Mesenchymal stem cell (in vitro differentiated cells and primary cell): ENCODE data around the gene ATP4A.

Experiments
- DNase-seq: peaks from one replicate; pipeline ENCODE4 v3.0.0-alpha.2; 2013
- H2AFZ ChIP-seq: one replicate; pipeline ENCODE4 v1.6.1; 2013; ENCODE audit warnings: low read depth, mild to moderate bottlenecking, control low read depth, inconsistent platforms, low read length, moderate library complexity
- H2AK5ac ChIP-seq: 2 replicates; pipeline ENCODE4 v1.6.1; 2013; ENCODE audit warnings: low read length, moderate library complexity, mild to moderate bottlenecking, inconsistent platforms; ENCODE audit not compliant: severe bottlenecking
- H2BK120ac ChIP-seq: one replicate; pipeline ENCODE4 v1.6.1; 2013; ENCODE audit warnings: low read depth, mild to moderate bottlenecking, inconsistent platforms, low read length, moderate library complexity
- H2BK12ac ChIP-seq, 2 experiments: one replicate each; pipeline ENCODE4 v1.6.1; 2013; ENCODE audit warnings: inconsistent platforms in 2 of 2, low read length in 2 of 2, mild to moderate bottlenecking in 2 of 2, moderate library complexity in 2 of 2, control low read depth in 1 of 2
- H2BK15ac ChIP-seq: one replicate; pipeline ENCODE4 v1.6.1; 2013; ENCODE audit warnings: mild to moderate bottlenecking, low read depth, inconsistent platforms; ENCODE audit not compliant: poor library complexity, severe bottlenecking
- H2BK5ac ChIP-seq: 2 replicates; pipeline ENCODE4 v1.6.1; 2013; ENCODE audit warnings: low read depth, mild to moderate bottlenecking, low read length, control low read depth, inconsistent platforms; ENCODE audit not compliant: poor library complexity, severe bottlenecking
- H3K14ac ChIP-seq, 2 experiments: one replicate each; pipeline ENCODE4 v1.6.1; 2013; ENCODE audit warnings: inconsistent platforms in 2 of 2, low read length in 2 of 2, control low read depth in 1 of 2, mild to moderate bottlenecking in 1 of 2, moderate library complexity in 1 of 2
- H3K18ac ChIP-seq, 2 experiments: one replicate each; pipeline ENCODE4 v1.6.1; 2013; ENCODE audit warnings: inconsistent platforms in 2 of 2, low read length in 2 of 2, control low read depth in 1 of 2, low read depth in 1 of 2, mild to moderate bottlenecking in 1 of 2
- H3K23ac ChIP-seq, 2 experiments: one replicate each; pipeline ENCODE4 v1.6.1; 2013; ENCODE audit warnings: inconsistent platforms in 2 of 2, low read length in 2 of 2, mild to moderate bottlenecking in 2 of 2, moderate library complexity in 2 of 2, control low read depth in 1 of 2
- H3K27ac ChIP-seq: 2 replicates; pipeline ENCODE4 v1.5.1; 2013; ENCODE audit warnings: mild to moderate bottlenecking, moderate library complexity, low read length, control low read depth, inconsistent platforms; ENCODE audit not compliant: poor library complexity, severe bottlenecking
- H3K27me3 ChIP-seq, 2 experiments: 2 replicates each; pipeline versions ENCODE4 v1.6.1 to v1.7.0; 2013; ENCODE audit warnings: low read length in 2 of 2, mild to moderate bottlenecking in 2 of 2, moderate library complexity in 2 of 2, control low read depth in 1 of 2, inconsistent platforms in 1 of 2; ENCODE audit not compliant: control insufficient read depth in 1 of 2, insufficient read depth in 1 of 2
- H3K36me3 ChIP-seq, 2 experiments: 2 replicates each; pipeline versions ENCODE4 v1.6.1 to v1.7.0; 2013; ENCODE audit warnings: low read length in 2 of 2, control low read depth in 1 of 2, inconsistent platforms in 1 of 2, low read depth in 1 of 2, mild to moderate bottlenecking in 1 of 2; ENCODE audit not compliant: insufficient read depth in 2 of 2, control insufficient read depth in 1 of 2
- H3K4ac ChIP-seq, 2 experiments: one replicate each; pipeline ENCODE4 v1.6.1; 2013; ENCODE audit warnings: inconsistent platforms in 2 of 2, low read length in 2 of 2, mild to moderate bottlenecking in 2 of 2, moderate library complexity in 2 of 2, control low read depth in 1 of 2, low read depth in 1 of 2
- H3K4me1 ChIP-seq: 2 replicates; pipeline ENCODE4 v1.6.1; 2013; ENCODE audit warnings: low read depth, low read length, control low read depth; ENCODE audit not compliant: control insufficient read depth, insufficient read depth
- H3K4me2 ChIP-seq: 2 replicates; pipeline ENCODE4 v1.6.1; 2013; ENCODE audit warnings: low read length, mild to moderate bottlenecking, inconsistent platforms; ENCODE audit not compliant: poor library complexity, severe bottlenecking
- H3K4me3 ChIP-seq, 2 experiments: 2 replicates each; pipeline versions ENCODE4 v1.5.1 to v1.7.0; 2013; ENCODE audit warnings: low read length in 2 of 2, mild to moderate bottlenecking in 2 of 2, control low read depth in 1 of 2, low read depth in 1 of 2; ENCODE audit not compliant: insufficient read depth in 1 of 2
- H3K79me1 ChIP-seq: replicated peaks from 2 replicates; pipeline ENCODE4 v1.6.1; 2013; ENCODE audit warnings: mild to moderate bottlenecking, control low read depth, low read length, inconsistent platforms; ENCODE audit not compliant: poor library complexity, severe bottlenecking
- H3K9ac ChIP-seq: 2 replicates; pipeline ENCODE4 v1.7.0; 2013; ENCODE audit warnings: mild to moderate bottlenecking, low read length, moderate library complexity
- H3K9me3 ChIP-seq: 2 replicates; pipeline ENCODE4 v1.7.0; 2013; ENCODE audit warnings: mild to moderate bottlenecking, low read length; ENCODE audit not compliant: control insufficient read depth
- H4K8ac ChIP-seq: one replicate; pipeline ENCODE4 v1.6.1; 2013; ENCODE audit warnings: inconsistent platforms, mild to moderate bottlenecking, low read length, moderate library complexity
- H4K91ac ChIP-seq: one replicate; pipeline ENCODE4 v1.6.1; 2013; ENCODE audit warnings: mild to moderate bottlenecking, low read length, inconsistent platforms
- WGBS: methylation state at CpG from one replicate; pipeline ENCODE4 v1.1.7; 2013; ENCODE audit warnings: mixed read lengths; 5-methylcytosine and 5-hydroxymethylcytosine counted together

The ATP4A gene

GRCh38 chr19:35582760-35583159 lies 19.3 kb upstream of the ATP4A start:
- H3K23ac ChIP-seq: no peak overlapping the region
- no peak overlapping the region for H4K91ac ChIP-seq
- no peak overlapping the region for H3K27ac ChIP-seq
- H3K4ac ChIP-seq: no peak overlapping the region
- DNase-seq: no peak
- no peaks in the 10 kb centered on the region for H3K79me1 ChIP-seq
- H2BK120ac ChIP-seq: no peak overlapping the region
- no peak overlapping the region for H3K4me2 ChIP-seq
- no peak overlapping the region for H3K4me3 ChIP-seq
- no peak overlapping the region for H3K9ac ChIP-seq
- H3K9me3 ChIP-seq: no peaks in the 10 kb centered on the region
- H3K36me3 ChIP-seq: no peaks in the 10 kb centered on the region
- peaks cover 12 to 36% of the 10 kb centered on the region in 2 experiments for H3K27me3 ChIP-seq
- H3K4me1 ChIP-seq: no peaks in the 10 kb centered on the region
- WGBS: 83% methylated on average over 1 of the region's 1 CpG
- no peak overlapping the region for H3K18ac ChIP-seq
- H3K14ac ChIP-seq: no peak overlapping the region
- H4K8ac ChIP-seq: no peak overlapping the region
- H2BK12ac ChIP-seq: no peak overlapping the region
- H2BK5ac ChIP-seq: no peak overlapping the region
- H2BK15ac ChIP-seq: no peak overlapping the region
- H2AK5ac ChIP-seq: no peak overlapping the region
- H2AFZ ChIP-seq: no peak overlapping the region

- Histone ChIP-seq H3K4ac (no peak overlapping the region), H2BK5ac (no peak overlapping the region), H2AK5ac (no peak overlapping the region), H3K4me3 (no peak overlapping the region), H2AFZ (no peak overlapping the region), H3K79me1 (no peaks in the 10 kb centered on the region), H4K91ac (no peak overlapping the region), H3K27me3 (peaks cover 0 to 7% of the 10 kb centered on the region in 2 experiments), H2BK15ac (no peak overlapping the region), H3K4me1 (no peaks in the 10 kb centered on the region), H3K18ac (no peak overlapping the region), H3K9me3 (peaks cover 14% of the 10 kb centered on the region), H4K8ac (no peak overlapping the region), H3K23ac (no peak overlapping the region), H3K36me3 (no peaks in the 10 kb centered on the region), H3K14ac (no peak overlapping the region), H3K27ac (no peak overlapping the region), H3K4me2 (no peak overlapping the region), H3K9ac (no peak overlapping the region), H2BK12ac (no peak overlapping the region), H2BK120ac (no peak overlapping the region)
- 78% methylated on average over 7 of the region's 7 CpGs for WGBS
- DNase-seq: no peak
Observed at GRCh38 chr19:35578707-35579106, 15.2 kb upstream of the ATP4A start.

GRCh38 chr19:35577918-35578317 lies 14.5 kb upstream of the ATP4A start:
- Histone ChIP-seq H3K4me3 (no peak overlapping the region), H3K18ac (no peak overlapping the region), H3K4me2 (no peak overlapping the region), H2BK5ac (no peak overlapping the region), H2AFZ (no peak overlapping the region), H3K9ac (no peak overlapping the region), H2BK15ac (no peak overlapping the region), H3K79me1 (no peaks in the 10 kb centered on the region), H2BK12ac (no peak overlapping the region), H3K23ac (no peak overlapping the region), H4K8ac (no peak overlapping the region), H4K91ac (no peak overlapping the region), H3K27me3 (peaks cover 0 to 11% of the 10 kb centered on the region in 2 experiments), H3K36me3 (no peaks in the 10 kb centered on the region), H3K9me3 (peaks cover 14% of the 10 kb centered on the region), H2AK5ac (no peak overlapping the region), H3K14ac (no peak overlapping the region), H3K27ac (no peak overlapping the region), H3K4ac (no peak overlapping the region), H3K4me1 (no peaks in the 10 kb centered on the region), H2BK120ac (no peak overlapping the region)
- no peak for DNase-seq
- WGBS: no CpG with 5 or more reads among the region's 1 CpG

GRCh38 chr19:35571406-35571965 lies 8.0 kb upstream of the ATP4A start:
- 74% methylated on average over 1 of the region's 1 CpG for WGBS
- H4K8ac ChIP-seq: no peak overlapping the region
- no peak overlapping the region for H3K14ac ChIP-seq
- H3K9me3 ChIP-seq: peaks cover 11% of the 10 kb centered on the region
- no peak overlapping the region for H2AFZ ChIP-seq
- H2BK15ac ChIP-seq: no peak overlapping the region
- H3K18ac ChIP-seq: no peak overlapping the region
- H3K23ac ChIP-seq: no peak overlapping the region
- H2BK120ac ChIP-seq: no peak overlapping the region
- no peak for DNase-seq
- no peaks in the 10 kb centered on the region for H3K4me1 ChIP-seq
- no peak overlapping the region for H2BK12ac ChIP-seq
- no peak overlapping the region for H3K4ac ChIP-seq
- no peaks in the 10 kb centered on the region for H3K79me1 ChIP-seq
- no peak overlapping the region for H3K9ac ChIP-seq
- peaks cover 10 to 45% of the 10 kb centered on the region in 2 experiments for H3K27me3 ChIP-seq
- no peak overlapping the region for H3K4me3 ChIP-seq
- H3K36me3 ChIP-seq: no peaks in the 10 kb centered on the region
- H3K4me2 ChIP-seq: no peak overlapping the region
- H2AK5ac ChIP-seq: no peak overlapping the region
- no peak overlapping the region for H3K27ac ChIP-seq
- no peak overlapping the region for H4K91ac ChIP-seq
- no peak overlapping the region for H2BK5ac ChIP-seq
